HG03175 (cell line): Measurements from ENCODE around the gene ACTL7A.
A peak's percentile ranks its signal among the peaks of the same experiment; 100 is the strongest.
"Not testable (repeated sequence)": the region's sequence is repeated elsewhere in the genome, so short reads cannot be mapped to it uniquely, and the experiment has no call there.

Source experiments
- ATAC-seq: cut with Tn5 transposase; IDR thresholded peaks from one replicate; pipeline ENCODE4 v1.9.1; 2021; ENCODE audit warnings: mild to moderate bottlenecking, moderate library complexity; ENCODE audit not compliant: unreplicated experiment

Gene ACTL7A

DNA sequence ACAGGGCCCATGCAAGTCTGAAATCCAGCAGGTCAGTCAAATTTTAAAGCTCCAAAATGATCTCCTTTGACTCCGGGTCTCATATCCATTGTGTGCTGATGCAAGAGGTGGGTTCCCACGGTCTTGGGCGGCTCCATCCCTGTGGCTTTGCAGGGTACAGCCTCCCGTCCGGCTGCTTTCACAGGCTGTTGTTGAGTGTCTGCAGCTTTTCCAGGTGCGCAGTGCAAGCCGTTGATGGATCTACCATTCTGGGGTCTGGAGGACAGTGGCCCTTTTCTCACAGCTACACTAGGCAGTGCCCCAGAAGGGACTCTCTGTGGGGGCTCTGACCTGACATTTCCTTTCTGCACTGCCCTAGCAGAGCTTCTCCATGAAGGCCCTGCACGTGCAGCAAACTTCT is 13.8 kb upstream of the ACTL7A start:
- ATAC-seq = not testable (repeated sequence)

DNA sequence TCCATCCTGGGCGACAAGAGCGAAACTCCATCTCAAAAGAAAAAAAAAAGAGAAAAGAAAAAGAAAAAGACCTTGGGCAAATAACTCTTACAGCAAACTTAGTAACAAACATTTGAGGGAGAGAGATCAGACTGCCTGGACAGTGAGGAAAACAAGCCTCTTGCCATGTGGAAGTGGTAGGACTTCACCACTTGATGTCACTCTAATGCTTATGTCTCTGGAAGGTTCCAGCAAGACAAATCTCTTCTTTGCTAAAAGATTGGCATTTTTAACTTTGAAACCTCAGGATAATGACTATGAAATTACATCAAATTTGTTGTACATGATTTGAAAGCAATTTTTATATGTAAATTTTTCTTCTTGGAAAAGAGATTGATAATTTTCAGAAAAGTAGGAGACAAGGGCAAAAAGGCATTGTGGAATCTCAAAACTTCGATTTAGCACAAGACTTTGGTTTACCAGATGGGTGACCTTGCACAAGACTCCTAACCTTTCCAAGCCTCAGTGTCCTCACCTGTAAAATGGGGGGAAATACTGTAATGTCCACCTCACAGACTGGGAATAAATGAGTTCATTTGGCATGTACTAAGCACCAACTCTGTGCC is 11.7 kb upstream of the ACTL7A start:
- ATAC-seq = no peak

DNA sequence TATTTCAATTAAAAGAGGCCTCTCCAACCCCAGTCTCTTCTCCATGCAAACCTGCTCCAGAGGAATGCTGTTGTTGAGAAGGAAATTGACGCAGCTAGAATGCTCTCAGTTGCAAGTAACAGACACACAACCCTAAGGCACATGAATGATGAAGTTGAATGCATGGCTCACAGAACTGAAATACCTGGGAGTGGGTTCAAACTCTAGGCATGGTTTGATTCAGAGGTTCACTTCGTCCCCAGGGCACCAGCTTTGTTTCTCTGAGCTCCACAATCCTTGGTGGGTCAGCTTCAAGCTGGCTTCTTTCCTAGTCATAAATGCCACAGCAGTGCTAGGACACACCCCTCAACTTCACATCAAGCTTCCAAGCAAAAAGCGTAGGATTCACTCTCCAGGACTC is 10.9 kb upstream of the ACTL7A start:
- no peak for ATAC-seq

DNA sequence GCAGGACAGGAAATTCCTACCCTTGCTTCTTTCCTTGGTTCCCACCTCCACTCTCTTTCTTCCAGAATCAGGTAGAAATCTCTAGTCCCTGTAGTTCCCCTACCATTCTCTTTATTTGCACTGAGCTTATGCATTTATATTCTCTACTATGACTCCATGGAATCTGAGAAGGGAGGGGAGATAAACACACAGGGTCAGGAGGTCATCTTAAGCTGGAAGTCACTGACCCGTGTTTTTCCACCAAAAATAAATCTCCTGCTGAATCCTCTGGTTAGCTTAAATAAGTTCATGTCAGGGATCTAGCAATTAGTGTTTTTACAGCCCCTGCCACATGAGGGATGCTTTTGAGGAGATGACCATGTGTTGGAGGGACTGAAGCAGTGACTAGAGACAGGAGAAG is 10.0 kb upstream of the ACTL7A start:
- no peak for ATAC-seq

DNA sequence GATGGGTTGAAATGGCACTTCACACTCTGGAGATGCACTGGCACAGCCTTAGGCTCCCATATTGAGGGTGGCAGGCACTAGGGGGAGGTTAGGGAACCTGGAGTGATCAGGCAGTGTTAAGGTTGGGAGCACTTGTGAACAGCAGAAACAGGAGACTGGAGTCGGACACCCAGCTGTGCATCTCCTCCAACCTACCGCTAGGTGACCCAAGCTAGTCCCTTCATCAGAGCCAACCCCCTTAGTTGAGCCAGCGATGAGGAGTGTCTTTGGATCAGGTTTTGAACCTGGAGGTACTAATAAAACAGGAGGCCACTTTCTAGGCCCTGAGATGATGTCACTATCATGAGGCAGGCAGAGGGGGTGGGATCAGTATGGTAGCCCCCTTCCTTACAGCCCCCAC is 8.0 kb upstream of the ACTL7A start:
- ATAC-seq = no peak

DNA sequence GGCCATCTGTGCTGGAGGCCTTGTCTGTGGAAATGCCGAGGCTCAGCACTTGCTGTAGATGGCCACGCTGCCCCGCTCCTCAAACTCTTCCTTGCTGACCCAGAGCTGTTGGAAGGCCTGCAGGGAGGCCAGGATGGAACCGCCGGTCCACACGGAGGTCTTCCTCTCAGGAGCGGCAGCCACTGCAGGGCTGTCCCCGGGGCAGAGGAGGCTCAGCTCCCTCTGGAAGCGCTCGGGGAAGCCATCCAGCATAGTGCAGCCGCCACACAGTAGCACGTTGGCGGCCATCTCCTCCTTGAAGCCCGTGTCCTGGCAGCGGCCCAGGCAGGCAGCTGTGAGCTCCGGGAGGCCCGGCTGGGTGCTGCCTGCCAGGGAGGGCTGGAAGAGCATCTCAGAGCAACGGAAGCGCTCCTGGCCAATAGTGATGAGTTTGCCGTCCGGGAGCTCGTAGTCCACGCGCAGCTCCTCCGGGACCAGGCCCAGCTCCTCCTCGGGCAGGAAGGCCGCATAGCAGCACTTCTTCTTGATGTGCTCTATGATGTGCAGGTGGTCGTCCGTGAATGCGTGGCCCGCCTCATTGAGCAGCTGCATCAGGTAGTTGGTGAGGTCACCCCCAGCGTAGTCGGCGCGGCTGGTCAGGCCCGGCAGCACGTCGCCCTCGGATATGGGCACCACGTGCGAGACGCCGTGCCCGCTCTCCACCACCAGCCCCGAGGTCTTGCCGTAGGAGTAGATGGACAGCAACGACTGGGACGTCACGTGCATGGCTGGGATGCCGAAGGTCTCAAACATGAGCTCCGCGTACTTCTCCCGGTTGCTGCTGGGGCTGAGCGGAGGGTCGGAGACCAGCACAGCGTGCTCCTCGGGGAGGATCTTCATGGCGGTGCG is 7.2 kb upstream of the ACTL7A start:
- no peak for ATAC-seq

DNA sequence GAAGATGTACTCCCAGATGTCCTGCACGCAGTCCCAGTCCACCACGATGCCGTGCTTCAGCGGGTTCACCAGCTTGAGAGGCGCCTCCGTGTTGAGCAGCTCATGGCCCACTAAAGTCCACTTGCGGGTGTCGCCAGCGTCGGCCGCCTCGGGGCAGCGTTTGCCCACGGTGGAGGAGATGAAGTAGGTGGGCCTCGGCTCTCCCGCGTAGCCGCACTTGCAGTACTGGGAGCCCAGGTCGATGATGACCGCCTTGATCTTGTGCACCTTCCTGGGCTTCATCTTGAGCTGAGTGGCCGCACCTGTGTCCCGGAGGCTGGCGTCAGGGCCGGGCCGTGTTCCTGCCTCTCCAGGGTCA is 6.6 kb upstream of the ACTL7A start:
- no peak for ATAC-seq

DNA sequence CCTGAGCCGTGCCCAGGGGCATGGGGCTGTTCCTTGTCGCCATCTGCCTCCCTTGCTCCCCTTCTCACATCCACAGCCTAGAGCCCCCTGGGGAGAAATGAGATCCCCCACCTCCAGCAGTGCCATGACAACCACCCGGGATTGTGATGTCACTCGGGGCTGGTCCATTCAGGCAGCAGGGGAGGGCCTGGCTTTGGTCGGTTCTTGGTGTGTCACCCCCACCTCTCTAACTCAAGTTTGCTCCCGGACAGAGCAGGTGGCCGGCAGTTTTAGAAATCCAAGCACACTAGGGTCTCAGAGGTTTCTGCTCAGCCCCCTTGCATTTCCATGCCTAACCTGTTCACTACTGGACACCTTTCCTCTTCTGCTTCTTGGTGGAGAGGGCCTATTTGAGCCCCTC is 6.2 kb upstream of the ACTL7A start, which contains the start of gene ACTL7B:
Gene ACTL7B, minus strand, starts transcription at position 99 of the 400 bp plus-strand sequence. Its CDS starts 56 bp downstream, at position 43.
- ATAC-seq = no peak

DNA sequence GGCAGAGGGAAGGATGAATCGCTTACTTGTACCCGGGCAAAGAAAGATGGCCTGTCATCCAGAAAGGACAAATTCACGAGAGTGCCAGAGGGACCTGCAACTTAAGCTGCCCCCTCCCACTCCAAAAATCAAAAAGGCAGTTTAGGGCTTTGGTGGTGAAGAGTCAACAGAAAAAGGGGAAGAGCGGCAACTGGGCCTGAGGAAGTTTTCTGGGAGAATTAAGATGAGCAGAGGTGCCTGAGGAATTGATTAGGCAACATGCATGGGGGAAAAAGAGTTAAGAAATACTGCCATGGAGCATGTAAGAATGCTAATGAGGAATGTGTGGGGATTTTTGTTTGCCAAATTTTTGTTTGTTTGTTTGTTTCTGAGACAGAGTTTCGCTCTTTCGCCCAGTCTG is 4.5 kb upstream of the ACTL7A start:
- ATAC-seq = no peak

DNA sequence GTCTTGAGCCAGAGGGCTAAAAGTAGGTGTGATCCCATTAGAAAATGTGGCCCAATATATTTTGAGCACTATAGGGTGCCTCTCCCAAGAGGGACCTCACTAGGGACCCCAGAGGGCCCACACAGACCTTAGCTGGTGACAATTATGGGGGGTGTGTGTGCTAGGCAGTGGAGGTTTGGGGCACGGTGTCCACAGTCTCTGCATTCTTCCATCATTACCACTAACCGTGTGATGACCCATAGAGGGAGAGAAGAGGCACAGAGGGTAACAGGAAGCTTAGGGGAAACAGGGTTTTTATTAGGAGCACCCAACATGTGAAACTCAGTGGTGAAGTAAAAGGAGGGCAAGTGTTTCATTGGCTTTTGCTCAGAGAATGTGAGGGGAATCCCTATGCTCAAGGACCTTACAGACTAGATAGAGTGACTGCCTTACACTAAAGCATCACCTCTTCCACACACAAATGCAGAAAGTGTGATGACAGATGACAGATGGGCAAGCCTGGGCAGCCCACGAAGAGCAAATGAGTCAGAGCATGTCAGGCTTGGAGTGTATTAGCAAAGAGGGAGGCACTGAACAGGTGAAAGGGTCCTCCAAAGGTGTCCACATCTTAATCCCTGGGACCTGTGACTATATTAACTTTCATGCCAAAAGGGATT is 2.5 kb upstream of the ACTL7A start:
- peak; percentile 44 for ATAC-seq

DNA sequence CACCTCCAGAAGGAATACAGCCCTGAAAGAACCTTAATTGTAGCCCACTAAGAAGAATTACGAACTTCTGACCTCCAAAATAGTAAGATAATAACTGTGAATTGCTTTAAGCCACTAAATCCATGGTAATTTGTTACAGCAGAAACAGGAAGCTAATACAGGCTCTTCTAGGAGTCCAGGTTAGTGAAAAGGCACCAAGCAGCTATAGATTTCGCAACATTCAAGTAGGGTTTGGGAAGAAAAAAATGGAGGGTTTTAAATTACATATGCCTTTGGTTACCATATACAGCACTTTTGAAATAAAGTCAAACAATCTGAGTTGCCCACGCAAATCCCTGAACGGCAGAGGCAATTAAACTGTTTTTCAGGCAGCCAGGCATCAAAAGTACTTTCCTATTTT is 1.7 kb upstream of the ACTL7A start:
- ATAC-seq = no peak

DNA sequence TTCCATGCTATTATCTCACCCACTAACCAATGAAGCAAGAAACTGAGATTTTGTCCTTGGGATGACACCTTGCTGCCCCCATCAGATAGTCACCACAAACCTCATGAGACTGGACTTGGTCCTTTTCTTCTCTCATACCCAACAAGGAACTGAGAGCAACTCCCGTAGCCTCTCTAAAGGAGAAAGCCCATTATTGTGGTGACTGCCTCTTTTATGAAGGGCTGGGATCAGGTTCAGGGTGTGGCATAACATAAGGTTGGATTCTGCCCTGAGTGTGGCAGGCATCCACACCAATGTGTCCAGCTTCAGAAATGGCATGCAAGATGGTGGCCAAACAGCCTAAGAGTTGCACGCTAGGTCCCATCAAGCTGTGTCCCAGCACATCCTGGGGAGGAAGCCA is 1.3 kb upstream of the ACTL7A start:
- ATAC-seq = no peak

DNA sequence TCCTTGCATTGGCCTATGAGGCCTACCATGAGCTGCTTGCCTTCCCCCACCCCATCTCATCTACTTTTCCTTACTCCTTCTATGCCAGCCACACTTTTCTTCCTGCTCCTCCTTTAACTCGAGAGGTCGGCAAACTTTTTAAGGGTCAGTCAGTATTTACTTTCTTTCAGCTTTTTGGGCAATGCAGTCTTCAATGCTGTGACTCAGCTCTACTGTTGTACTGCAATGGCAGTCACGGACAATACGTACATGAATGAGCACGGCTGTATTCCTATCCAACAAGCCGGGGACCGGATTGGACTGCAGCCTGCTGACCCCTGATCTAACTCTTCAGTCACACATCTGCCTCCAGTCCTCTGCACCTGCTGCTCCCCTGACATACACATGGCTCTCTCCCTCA is 602 bp upstream of the ACTL7A start:
- ATAC-seq = no peak

DNA sequence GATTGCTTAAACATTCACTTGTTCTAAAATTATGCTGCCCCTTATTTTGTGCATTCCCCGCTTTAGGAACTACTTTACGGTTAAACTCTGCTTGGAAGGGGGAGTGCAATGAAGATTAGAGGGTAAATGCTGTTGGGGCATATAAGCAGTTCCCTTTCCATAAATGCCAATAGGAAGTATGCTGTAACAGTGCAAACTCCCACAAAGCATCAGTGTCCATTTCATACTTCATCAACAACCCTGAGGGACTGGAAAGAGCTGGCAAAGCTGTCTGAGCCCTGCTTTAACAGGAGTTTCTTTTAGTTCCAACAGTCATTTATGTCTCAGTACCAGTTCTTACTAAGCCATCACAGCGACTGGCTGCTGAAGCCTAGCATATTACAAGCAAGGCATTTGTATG is 1.8 kb downstream of the ACTL7A start:
- no peak for ATAC-seq

DNA sequence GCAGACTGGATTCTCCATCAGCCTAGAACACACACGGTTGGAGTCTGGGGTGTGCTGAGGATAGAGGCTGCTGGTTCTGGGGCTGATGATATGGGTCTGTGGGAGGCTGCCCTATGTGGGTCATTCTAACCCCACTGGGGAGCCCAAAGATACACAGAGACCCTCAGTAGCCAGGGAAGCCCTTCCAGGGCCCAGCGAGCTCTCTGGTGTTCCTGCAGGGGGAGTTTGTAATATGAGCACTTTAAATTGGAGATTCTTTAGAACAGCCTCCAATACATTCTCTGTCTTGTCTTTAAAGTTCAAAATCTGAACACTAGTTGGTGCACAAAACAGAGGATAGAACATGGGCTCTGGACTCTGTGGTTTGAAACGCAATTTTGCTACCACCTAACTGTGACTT is 2.4 kb downstream of the ACTL7A start:
- no peak for ATAC-seq

DNA sequence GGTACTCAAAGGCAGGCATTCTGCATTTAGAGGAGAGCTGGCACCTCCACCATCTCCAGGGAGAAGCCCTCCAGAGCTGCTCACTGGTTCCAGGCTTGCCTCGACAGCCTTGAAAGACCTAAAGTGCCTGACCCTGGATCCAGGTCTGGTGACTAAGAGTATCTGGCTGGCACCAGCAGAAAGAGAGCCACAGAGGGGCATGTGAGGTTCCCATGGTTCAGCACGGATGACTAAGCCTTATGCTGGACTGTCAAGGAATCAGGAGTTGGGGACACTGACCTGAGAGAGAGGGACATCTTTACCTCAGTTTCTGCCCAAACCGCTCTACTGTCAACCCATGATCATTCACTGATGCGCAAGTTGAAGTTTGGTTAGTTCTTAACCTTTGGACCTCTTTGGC is 3.0 kb downstream of the ACTL7A start:
- ATAC-seq = no peak

DNA sequence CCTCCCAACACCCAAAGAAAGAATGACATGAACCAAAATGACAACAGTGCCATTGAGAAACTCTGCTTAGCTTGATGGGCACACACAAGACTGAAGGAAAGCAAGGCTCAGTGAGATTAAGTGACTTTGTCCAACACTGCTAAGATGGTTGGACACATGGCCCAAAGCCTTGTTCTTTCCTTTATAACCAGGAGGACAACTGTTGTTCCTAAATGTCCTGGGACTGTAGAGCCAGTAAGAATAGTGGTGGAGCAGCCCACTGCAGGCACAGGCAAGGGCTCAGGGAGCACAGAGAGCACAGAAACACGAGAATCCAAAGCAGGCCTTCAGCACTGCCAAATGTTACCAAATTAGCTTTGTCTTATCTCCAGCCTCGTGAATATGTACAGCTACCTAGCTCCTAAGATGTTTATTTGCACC is 3.9 kb downstream of the ACTL7A start:
- no peak for ATAC-seq

DNA sequence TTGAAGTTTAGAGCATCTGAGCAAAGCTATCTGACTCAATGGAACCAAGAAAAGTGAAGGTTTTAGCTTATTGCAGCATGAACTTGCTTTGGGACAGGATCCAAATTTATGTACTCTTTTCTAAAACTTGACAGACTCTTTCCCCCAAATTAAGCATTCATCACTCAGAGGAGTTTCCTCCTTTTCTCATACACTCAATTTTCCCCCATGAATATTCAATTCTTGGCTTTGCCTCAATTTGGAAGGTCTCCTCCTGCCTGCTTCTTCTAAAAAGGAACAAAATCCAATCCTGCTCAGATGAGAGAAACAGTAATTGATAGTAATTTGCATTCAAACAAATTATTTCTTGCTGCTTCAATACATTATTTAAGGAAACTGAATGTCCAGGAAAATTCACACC is 5.0 kb downstream of the ACTL7A start:
- no peak for ATAC-seq

DNA sequence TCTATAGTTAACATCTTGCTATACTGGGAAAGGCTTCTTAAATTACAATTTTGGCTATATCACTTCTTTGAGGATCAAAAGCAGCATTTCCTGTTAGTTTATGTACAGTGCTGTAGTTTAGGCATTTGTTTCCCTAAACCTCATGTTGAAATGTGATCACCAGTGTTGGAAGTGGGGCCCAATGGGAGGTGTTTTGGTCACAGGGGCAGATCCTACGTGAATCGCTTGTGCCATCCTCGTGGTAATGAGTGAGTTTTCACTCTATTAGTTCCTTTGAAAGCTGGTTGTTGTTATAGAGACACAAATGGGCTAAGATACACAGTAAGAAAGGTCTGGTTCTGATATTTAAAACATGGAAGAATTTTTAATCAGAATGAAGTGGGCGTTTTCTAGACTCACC is 5.8 kb downstream of the ACTL7A start:
- ATAC-seq = no peak

DNA sequence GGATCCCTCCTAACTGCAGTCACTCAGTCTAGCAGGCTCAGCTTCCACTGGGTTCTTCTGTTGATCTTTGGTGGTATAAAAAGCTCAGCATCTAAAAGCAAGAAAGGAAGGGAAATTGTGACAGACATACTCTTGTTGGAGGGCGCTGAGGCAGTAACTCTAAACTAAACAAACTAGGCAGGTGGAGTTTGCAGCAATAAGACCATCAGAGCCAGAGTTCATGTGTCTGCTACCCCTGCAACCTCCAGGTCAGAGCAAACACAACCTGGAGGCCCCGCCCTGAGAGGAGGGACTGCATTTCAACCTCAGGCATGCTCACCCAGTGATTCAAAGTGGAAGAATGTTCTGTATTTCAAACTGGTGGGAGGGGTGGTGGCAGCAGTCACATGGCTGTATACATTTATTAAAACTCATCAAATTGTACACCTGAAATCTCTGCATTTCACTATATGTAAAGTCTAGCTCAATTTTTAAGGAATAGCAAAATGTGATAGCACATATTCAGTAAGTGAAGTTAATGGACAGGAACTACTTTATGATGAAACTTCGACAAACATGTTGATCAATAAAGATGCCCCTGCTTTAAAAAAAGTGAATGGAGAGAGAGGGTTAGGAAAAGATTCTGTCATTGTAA is 7.1 kb downstream of the ACTL7A start:
- no peak for ATAC-seq

DNA sequence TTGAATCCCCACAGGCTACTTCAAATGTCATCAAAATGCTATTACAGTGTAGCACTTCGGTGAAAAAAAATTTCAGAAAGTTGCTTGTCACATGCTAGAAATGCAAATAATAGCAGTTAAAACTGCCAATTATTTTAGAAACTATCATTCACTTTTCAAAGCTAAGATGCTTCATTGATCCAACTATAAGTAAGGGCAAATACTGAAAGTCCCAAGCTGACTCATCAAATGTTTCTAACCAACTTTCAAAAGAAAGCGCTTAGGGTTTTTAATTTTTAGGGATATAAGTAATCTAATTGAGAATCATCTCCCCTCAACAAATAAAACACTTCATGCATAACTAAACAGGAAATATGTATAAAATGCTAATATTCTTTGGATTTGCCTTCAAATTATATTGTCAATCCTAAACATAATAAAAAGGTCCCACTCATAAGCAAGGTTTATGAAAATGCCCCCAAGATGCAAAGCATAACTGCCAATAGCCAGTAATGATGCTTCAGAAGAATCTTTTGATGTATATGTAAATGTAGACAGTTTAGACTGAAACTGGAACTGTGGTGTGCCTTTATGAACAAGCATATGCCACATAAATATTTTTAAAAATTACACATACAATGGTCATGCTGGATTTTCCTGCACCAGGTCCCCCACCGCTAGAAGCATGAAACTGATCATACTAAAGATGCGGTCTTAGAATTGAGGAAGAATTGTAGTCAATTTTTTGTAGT is 12.2 kb downstream of the ACTL7A start:
- ATAC-seq = no peak
